ENCODE results near the gene KCNN4. TPM values are rescaled to one million over a fixed set of nuclear protein-coding genes. Genes with fewer than 3 reads are reported as not detected.

KCNN4 gene
- total RNA-seq, 1 donor from 2014 or later = 0.23 TPM

GRCh38 chr19:43799502-43800142, 18.8 kb upstream of the KCNN4 start:
- no peak for DNase-seq (ENCODE audit: extremely low read depth, low read depth, low spot score)

DNA sequence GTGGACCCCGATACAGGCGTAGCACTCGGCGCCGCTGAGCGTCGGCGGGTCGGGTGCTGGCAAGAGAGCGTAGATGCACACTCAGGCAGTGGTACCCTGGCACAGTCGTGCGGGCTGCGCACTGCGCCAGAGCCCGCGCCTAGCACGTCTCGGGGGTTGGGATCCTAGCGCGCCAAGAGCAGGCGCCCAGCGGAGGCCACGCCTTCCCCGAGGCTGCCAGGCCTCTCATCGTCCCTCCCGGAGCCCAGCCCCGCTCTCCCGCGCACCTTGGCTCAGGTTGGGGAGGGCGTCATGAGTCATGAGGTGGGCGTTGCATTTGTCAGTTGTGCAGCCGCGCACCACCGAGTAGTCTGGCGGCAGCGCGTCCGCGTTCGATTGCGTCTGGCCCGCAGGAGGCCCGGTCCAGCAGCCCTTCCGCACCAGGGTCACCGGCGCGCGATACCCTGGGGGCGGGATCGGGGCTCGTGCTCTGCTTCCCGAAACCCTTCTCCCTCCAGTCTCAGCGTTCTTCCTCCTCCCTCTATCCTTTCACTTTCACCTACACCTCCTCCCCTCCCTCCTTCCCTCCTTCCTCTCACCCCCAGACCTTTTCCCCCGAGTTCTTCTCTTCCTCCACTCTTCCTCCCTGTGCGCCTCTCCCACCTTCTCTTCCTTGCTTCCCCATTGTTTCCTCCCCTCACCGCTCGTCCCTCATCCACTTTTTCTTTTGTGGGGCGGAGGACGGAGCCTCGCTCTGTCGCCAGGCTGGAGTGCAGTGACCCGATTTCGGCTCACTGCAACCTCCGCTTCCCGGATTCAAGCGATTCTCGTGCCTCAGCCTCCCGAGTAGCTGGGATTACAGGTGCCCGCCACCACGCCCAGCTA, 18.0 kb upstream of the KCNN4 start:
- no peak for DNase-seq (ENCODE audit: extremely low read depth, low read depth, low spot score)

GRCh38 chr19:43798026-43798545, 17.3 kb upstream of the KCNN4 start:
- DNase-seq (ENCODE audit: extremely low read depth, low read depth, low spot score) = no peak

DNA sequence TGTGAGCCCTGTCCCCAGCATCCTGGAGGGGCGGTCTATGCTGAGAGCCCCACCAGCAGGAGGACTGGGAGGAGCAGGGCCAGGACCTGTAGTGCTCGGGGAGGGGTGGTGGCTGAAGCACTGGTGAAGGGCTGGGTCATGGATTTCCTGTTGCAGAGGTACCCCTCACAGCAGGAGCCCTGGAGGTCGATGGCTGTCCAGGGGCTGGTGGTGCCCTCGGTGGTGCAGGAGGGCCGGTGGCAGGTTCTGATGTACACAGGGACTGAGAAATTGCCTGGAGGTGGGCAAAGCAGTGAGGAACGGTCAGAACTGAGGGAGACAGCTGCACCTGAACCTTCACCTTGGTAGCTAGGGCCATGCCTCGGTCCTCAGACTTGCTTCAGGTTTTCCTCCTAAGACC, 16.8 kb upstream of the KCNN4 start:
- no peak for DNase-seq (ENCODE audit: extremely low read depth, low read depth, low spot score)

- no peak for DNase-seq (ENCODE audit: extremely low read depth, low read depth, low spot score)
Measured at GRCh38 chr19:43797118-43797517, 16.3 kb upstream of the KCNN4 start.

DNA sequence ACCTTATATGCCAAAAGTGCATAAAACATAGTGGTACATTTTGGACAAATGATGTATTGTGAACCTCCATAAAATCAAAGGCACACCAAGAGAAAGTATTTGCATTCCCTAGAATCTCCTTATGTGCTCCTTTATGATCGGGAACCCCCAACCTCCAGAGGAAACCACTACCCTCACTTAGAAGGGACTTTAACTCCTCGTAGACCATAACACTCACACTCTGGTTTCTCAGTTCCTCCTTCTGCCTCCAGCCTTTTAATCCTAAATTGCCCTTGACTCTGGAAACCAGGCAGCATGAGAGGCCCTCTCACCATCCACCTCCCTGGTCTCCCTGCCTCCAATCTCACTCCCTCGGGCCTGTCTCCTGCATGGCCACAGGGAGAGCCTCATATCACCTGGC, 9.8 kb upstream of the KCNN4 start:
- no peak for DNase-seq (ENCODE audit: extremely low read depth, low read depth, low spot score)

DNA sequence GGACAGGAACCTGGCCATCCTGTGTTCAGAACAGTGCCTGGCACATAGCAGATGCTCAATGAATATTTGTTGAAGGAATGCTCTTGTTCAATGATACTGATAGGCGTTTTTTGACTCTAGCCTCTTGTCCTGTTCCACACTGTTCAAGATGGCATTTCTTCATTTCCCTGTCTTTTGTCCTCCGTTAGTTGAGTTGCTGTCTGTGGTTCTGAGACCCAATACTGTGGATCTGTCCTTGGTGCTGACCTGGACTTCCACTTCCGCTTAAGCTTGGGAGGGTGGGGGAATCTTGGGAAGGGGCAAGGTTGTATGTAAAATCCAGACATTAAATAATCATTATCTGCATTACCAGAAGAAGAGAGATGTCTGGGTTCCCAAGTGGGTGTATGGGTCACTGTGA, 8.3 kb upstream of the KCNN4 start:
- DNase-seq (ENCODE audit: extremely low read depth, low read depth, low spot score) = no peak

- DNase-seq (ENCODE audit: extremely low read depth, low read depth, low spot score) = no peak
Measured at GRCh38 chr19:43786665-43787064, 5.9 kb upstream of the KCNN4 start.

GRCh38 chr19:43784981-43785808, 4.4 kb upstream of the KCNN4 start:
- no peak for DNase-seq (ENCODE audit: extremely low read depth, low read depth, low spot score)

DNA sequence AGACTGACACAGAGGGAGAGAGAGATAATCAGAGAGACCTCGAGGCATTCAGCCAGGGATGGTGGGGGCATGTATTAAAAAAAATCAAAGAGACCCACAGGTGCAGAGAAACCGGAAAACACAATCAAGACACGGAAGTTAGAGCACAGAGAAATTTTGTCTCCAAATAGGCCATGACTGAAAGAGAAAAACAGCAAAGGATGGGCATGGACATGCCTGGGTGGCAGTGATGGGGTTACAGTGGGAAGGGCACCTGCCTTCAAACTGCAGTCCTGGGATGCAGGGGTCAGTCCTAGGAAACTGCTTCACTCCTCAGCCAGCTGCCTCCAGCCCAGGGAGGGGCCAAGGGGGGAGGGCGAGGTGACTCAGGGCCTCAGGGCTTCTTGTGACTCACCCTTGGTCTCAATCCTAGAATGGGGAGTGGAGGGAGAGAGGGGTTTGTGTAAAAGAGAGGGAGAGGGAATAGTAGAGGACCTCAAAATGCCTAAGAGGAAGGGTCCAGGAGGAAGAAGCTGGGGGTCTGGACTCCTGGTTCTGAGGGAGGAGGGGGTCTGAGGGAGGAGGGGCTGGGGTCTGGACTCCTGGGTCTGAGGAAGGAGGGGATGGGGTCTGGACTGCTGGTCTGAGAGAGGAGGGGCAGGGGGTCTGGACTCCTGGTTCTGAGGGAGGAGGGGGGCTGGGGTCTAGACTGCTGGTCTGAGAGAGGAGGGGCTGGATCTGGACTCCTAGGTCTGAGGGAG, 3.6 kb upstream of the KCNN4 start:
- DNase-seq (ENCODE audit: extremely low read depth, low read depth, low spot score) = no peak

DNA sequence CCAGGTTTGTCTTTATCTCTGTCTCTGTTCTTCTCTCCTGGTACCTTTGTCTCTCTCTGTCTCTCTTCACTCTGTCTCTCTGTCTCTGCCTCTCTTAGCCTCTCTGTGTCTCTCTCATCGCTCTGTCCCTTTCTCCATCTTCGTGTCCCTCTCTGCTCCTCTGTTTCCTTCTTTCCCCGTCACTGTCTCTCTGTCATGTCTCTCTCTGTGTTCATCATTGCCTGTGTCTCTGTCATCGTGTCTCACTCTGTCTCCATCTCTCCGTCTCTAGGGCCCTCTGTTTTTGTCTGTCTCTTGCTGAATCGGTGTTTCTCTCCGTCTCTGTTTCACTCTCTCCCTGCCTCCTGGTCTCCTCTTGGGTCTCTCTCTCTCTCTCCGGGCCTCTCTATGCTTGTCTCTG, 2.9 kb upstream of the KCNN4 start:
- DNase-seq (ENCODE audit: extremely low read depth, low read depth, low spot score) = no peak

GRCh38 chr19:43782689-43783231, 2.0 kb upstream of the KCNN4 start:
- no peak for DNase-seq (ENCODE audit: extremely low read depth, low read depth, low spot score)

GRCh38 chr19:43782311-43782660, 1.5 kb upstream of the KCNN4 start:
- no peak for DNase-seq (ENCODE audit: extremely low read depth, low read depth, low spot score)

DNA sequence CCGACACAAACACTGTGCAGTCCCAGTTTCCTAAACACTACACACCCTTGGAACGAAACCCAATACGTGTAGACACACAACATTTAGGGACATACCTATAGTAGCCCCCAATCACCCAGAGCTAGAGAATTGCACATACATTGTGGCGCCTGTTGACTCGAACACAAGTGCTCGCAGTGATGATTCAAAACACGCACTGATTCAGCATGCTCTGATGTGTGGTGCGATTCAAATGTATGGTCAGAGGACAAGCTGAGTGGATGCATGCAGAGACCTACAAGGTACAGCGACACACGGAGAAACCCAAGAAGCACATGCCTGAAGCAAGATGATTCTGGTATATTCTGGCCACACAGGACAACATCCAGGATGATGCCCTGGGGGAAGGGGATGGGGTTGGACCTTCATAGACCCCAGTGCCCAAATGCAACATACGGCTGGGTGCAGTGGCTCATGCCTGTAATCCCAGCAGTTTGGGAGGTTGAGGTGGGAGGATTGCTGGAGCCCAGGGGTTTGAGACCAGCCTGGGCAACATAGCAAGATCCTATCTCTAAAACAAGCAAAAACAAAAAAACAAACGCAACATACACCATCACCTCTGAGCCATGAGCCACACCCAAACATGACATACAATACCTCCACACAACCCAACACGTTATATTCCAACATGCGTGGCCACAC, 997 bp upstream of the KCNN4 start:
- no peak for DNase-seq (ENCODE audit: extremely low read depth, low read depth, low spot score)

DNA sequence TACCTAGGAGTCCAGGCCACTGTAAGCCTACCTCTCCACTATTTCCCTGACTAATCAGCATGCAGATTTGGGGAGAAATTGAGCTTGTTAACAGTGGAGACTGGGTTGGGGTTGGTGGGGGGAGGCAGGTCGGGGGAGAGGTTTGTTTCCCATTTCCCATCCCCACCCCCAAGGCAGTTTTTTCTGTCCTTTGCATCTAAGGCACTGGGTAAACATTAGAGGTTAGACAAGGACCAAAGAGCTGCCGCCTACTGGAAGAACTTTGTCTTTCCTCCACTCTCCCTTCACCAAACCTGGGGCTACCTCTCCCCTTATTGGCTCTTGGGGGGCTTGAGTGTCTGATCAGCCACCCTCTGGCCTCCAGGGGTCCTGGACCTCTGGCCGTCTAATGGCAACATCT, 953 bp downstream of the KCNN4 start:
- DNase-seq (ENCODE audit: extremely low read depth, low read depth, low spot score) = no peak

GRCh38 chr19:43779147-43779819, 1.5 kb downstream of the KCNN4 start:
- DNase-seq (ENCODE audit: extremely low read depth, low read depth, low spot score) = no peak

GRCh38 chr19:43778651-43779050, 2.1 kb downstream of the KCNN4 start:
- no peak for DNase-seq (ENCODE audit: extremely low read depth, low read depth, low spot score)

- DNase-seq (ENCODE audit: extremely low read depth, low read depth, low spot score) = no peak
Measured at GRCh38 chr19:43777163-43777695, 3.5 kb downstream of the KCNN4 start.

- no peak for DNase-seq (ENCODE audit: extremely low read depth, low read depth, low spot score)
Measured at GRCh38 chr19:43776286-43776685, 4.5 kb downstream of the KCNN4 start.
